Measurements from ENCODE around the gene KRTAP5-9.

The KRTAP5-9 gene, protein sequence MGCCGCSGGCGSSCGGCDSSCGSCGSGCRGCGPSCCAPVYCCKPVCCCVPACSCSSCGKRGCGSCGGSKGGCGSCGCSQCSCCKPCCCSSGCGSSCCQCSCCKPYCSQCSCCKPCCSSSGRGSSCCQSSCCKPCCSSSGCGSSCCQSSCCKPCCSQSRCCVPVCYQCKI

GRCh38 chr11:71548120-71548519 is at the start of gene KRTAP5-9:
Gene KRTAP5-9, plus strand, starts transcription at chr11:71548420. Its CDS starts 238 bp downstream, at chr11:71548658.
- no peak within 1 kb of the TSS for H3K4me3 ChIP-seq (ENCODE audit: low read length)
- no peak for DNase-seq (ENCODE audit: low read depth)
- no peak for TF ChIP-seq CTCF (conservative IDR thresholded peaks at IDR 0.05; ENCODE audit: low read depth, low read length)

GRCh38 chr11:71499125-71499524 is 49.1 kb upstream of the KRTAP5-9 start:
- no peak overlapping the region for H3K4me3 ChIP-seq (ENCODE audit: low read length)
- DNase-seq (ENCODE audit: low read depth) = no peak
- no peak for TF ChIP-seq CTCF (conservative IDR thresholded peaks at IDR 0.05; ENCODE audit: low read depth, low read length)

DNA sequence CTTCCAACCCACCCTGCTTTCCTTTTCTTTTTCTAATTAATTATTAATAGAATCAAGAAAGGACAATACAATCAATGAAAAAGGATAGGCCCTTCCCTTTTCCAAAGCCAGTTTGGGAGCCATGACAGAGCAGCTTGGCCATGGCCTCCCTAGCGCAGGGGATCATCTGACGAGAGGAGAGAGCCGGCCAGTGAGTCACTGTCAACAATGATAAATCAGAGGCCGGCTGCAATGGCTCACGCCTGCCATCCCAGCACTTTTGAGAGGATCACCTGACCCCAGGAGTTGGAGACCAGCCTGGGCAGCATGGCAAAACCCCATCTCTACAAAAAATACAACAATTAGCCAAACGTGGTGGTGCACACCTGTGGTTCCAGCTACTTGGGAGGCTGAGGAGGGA is 48.7 kb upstream of the KRTAP5-9 start:
- no peak overlapping the region for H3K4me3 ChIP-seq (ENCODE audit: low read length)
- no peak for DNase-seq (ENCODE audit: low read depth)
- TF ChIP-seq CTCF (conservative IDR thresholded peaks at IDR 0.05; ENCODE audit: low read depth, low read length) = no peak

GRCh38 chr11:71500601-71501021 is 47.6 kb upstream of the KRTAP5-9 start:
- no peak for DNase-seq (ENCODE audit: low read depth)
- TF ChIP-seq CTCF (conservative IDR thresholded peaks at IDR 0.05; ENCODE audit: low read depth, low read length) = no peak
- H3K4me3 ChIP-seq (ENCODE audit: low read length) = no peak overlapping the region

DNA sequence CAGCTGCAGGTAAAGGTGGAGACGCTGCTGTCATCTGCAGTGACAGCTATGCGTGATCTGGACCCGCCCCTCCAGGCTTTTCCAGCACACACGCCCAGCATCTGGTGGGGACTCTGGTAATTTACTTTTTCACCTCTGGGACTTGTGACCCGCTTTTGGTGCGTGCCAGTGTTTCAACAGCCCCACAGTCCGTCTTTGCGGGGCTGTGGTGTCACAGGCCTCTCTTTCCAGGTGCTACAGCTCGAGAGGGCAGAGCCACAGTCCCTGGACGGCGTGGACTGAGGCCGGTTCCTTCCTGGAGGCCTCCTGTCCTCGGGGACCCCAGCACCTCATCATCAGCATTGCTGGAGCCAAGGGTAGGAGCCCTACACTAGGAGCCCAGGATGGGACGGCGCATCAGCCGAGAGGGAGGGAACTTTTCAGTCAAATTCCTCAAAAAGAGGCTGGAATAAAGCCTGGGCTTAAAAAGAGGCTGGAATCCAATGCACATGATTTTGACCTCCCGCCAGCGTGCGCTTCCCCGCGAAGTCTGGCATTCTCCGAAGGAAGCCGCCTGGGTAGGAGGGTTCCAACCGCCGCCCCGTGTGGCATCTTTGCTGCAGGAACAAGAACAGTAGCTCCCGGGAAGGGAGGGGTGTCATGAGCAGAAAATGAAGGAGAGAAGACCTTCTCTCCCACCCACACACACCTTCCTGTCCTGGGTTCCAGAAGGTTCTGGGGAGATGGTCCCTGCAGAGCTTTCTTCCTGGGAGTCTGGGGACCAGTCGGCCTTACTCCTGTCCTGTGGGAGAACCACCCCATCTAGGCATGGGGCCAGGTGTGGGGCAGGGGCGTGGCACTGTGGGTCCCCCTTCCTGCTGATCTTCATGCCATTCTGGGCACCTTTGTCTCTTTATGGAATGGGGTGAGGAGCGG is 46.9 kb upstream of the KRTAP5-9 start:
- no peak for TF ChIP-seq CTCF (conservative IDR thresholded peaks at IDR 0.05; ENCODE audit: low read depth, low read length)
- DNase-seq (ENCODE audit: low read depth) = no peak
- no peak overlapping the region for H3K4me3 ChIP-seq (ENCODE audit: low read length)

DNA sequence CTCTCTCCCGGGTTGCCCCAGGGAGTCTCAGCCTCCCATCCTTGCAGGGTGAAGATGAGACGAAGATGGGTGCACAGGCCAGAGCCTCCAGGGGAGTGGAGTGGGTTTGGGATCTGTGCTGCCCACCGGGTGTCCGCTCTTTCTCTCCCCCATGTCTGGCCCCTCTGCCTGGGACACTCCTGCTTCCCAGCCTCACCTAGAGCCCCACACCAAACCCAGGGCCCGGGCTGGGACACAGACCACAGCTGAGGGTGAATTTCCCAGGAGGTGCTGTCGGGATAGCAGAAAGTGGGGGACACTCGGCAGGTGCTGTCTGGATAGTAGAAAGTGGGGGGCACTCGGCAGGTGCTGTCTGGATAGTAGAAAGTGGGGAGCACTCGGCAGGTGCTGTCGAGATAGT is 46.2 kb upstream of the KRTAP5-9 start:
- no peak for TF ChIP-seq CTCF (conservative IDR thresholded peaks at IDR 0.05; ENCODE audit: low read depth, low read length)
- no peak for DNase-seq (ENCODE audit: low read depth)

More for the DNA sequence above, 46.2 kb upstream of the KRTAP5-9 start:
- no peak overlapping the region for H3K4me3 ChIP-seq (ENCODE audit: low read length)
